ENCODE measurements around the gene SLC22A13.
"Not testable (repeated sequence)": the region's sequence is repeated elsewhere in the genome, so short reads cannot be mapped to it uniquely, and the experiment has no call there.

SLC22A13 gene, protein sequence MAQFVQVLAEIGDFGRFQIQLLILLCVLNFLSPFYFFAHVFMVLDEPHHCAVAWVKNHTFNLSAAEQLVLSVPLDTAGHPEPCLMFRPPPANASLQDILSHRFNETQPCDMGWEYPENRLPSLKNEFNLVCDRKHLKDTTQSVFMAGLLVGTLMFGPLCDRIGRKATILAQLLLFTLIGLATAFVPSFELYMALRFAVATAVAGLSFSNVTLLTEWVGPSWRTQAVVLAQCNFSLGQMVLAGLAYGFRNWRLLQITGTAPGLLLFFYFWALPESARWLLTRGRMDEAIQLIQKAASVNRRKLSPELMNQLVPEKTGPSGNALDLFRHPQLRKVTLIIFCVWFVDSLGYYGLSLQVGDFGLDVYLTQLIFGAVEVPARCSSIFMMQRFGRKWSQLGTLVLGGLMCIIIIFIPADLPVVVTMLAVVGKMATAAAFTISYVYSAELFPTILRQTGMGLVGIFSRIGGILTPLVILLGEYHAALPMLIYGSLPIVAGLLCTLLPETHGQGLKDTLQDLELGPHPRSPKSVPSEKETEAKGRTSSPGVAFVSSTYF

DNA sequence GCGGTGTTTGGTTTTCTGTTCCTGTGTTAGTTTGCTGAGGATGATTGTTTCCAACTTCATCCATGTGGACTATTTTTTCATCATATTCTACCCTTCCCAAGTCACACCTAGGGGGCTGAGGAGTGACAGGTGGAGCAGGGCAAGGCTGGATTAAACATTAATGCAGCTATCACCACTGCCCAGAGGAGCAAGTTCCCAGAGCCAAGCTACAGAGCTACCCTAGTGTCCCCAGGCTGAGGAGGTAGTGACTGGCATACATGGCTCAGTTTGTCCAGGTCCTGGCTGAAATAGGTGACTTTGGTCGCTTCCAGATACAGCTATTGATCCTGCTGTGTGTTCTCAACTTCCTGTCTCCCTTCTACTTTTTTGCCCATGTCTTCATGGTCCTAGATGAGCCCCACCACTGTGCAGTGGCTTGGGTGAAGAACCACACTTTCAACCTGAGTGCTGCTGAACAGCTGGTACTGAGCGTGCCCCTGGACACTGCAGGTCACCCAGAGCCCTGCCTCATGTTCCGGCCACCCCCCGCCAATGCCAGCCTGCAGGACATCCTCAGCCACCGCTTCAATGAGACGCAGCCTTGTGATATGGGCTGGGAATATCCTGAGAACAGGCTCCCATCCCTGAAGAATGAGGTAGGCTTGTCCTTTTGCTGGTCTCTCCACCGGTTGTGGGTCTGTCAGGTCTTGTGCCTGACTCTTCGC lies at the start of gene SLC22A13:
TSS of gene SLC22A13 (plus strand) at position 209 of the 704 bp plus-strand sequence. CDS start at position 258, 49 bp downstream.
- DNase-seq = no peak

DNA sequence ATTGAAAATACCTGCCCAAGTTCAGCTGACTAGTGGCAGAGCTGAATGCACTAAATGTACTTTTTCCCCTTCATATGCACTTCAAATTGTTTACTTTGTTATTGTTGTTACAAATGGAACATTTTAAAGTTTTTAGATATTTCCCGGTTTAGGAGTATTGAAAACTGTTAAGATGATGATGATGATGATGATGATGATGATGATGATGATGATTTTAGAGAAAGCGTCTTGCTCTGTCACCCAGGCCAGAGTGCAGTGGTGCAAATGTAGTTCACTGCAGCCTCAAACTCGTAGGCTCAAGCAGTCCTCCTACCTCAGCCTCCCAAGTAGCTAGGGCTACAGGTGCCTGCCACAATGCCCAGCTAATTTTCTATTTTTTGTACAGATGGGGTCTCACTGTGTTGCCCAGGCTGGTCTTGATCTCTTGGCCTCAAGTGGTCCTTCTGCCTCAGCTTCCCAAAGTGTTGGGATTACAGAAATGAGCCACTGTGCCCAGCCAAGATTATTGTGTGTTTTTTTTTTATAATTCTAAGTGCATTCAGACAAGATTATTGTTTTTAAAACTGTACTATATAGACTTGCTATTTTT lies 45.9 kb upstream of the SLC22A13 start:
- no peak for DNase-seq

DNA sequence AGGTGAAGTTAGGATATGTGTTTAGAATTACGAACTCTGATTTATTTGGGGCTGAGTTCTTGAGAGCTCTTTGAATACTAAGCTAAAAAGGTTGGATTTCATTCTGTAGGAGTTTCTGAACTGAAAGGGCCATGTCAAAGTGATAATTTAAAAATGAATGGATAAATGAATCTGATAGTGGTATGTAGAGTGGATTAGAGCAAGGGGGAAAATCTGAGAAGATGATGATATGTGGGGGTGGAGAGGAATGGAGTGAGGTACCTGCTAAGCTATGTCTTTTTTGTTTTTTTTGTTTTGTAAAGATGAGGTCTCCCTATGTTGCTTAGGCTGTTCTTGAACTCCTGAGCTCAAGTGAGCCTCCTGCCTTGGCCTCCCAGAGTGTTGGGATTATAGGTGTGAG lies 44.6 kb upstream of the SLC22A13 start:
- DNase-seq = no peak

DNA sequence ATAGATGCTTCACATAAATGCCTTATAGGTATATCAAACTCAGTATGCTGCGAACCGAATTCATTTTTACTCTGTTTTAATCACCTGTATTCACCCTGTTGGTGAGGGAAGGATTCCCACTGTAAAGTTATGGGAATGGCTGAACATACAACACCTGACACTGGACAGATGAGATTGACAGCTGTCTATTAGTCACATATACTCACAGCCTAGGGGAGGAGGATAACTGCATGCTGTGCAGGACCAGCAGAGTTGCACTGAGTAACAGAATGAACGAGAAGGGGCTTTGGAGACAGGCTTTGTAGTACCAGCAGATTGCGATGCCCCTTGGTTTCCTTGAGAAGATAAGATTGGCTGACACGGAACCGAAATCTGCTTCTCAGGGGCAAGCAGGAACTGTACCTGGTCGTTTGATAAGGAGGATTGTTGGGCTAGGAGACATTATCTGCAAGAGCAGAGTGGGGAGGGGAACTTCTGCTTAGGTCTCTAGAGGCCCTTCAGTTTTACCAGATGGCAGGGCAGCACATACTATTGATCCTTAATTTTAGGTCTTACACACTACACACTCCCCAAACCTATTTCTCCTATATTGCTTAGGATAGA lies 43.5 kb upstream of the SLC22A13 start:
- no peak for DNase-seq

DNA sequence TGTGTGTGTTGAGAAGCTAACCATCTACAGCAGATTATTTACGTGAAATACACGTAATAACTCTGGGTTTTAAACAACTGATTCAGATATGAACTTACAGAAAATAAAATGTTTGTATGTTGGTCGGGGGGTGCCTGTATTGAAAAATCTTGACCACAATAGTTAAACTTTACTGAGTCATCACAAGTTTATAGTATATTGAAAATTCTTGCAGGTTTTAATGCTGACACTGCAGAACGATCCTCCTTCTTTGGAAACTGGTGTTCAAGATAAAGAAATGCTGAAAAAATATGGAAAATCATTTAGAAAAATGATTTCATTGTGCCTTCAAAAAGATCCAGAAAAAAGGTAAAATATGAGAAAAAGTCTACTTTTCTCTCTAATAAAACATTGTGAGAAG lies 41.3 kb upstream of the SLC22A13 start:
- DNase-seq = no peak

DNA sequence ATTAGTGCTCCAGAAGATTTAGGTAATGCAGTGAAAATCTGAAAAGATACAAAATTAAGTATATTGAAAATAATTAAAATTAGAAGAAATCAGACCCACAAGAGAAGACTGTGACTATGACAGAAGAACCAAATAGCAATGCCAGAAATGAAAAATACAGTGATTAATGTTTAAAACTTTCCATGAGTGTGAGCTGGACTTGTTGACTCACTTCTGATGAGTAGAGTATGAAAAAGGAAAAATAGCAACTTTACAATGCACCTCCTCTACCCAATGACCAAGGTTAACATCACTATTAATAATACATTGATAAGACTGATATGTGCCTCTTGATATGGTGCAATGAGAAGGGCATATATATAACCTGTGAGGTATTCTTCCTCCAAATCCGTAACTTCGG lies 39.3 kb upstream of the SLC22A13 start:
- DNase-seq = no peak

DNA sequence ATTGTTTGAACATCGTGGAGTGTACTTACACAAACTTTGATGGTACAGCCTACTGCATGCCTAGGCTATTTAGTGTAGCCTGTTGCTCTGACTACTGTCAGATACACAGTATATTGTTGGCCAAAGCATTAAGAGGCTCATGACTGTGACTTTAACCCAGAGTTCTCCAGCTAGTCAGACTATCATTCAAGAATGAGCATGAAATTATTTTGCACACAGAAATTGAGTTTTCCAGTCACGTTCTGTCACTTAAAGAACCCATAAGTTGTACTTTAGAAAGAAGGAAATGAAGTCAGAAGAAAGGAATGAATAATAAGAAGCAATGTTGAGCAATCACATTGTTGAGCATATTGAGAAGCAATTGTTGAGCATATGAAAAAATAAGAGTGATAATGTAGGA lies 37.6 kb upstream of the SLC22A13 start:
- DNase-seq = no peak

DNA sequence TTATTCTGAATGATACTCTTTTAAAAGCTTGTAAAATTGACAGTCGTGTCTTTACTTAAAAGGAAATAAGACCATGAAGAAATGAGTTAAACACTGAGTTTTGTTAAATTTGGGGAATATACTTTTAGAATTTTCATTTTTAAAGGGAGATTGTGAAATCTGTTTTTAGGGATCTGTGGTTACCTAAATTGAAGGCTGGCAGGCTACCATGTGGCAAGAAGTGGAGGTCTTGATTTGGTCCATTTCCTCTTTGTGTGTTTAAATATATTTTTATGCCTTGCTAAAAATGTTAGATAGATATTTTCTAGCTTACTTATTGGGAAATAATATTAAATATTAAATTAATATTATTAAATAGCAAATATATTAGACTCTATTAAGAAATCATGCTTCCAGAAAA lies 36.6 kb upstream of the SLC22A13 start:
- no peak for DNase-seq

DNA sequence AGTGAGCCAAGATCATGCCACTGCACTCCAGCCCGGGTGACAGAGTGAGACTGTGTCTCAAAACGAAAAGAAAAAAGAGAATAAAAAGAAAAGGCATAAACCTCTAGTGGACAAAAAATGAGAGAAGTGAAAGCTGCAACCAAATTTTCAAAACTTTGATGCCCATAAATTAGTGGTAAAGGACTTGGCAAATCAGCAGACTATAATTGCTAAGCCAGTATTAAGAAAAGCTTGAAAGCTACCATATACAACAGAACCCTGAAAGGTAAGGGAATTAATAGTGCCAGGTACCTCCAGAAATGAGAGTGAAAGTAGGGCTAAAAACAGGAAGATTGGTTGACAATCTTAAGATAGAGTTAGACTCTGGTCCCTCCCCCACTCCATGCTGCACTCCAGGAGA lies 32.9 kb upstream of the SLC22A13 start:
- no peak for DNase-seq

DNA sequence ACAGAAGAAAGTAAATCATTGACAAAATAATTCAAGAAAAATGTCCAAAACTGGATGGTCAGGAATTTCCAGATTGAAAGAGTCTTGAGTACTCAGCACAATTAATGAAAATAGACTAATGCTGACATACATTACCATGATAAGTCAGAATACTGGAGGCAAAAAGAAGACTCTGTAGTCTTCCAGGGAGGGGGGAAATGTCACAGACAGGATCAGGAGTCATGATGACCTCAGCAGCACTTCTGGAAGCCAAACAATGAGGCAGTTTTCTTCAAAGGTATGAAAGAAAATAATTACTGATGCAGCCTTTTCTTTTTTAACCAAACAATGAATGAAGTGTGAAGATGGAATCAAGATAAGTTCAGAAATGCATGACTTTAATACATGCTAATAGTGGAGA lies 30.1 kb upstream of the SLC22A13 start:
- no peak for DNase-seq

DNA sequence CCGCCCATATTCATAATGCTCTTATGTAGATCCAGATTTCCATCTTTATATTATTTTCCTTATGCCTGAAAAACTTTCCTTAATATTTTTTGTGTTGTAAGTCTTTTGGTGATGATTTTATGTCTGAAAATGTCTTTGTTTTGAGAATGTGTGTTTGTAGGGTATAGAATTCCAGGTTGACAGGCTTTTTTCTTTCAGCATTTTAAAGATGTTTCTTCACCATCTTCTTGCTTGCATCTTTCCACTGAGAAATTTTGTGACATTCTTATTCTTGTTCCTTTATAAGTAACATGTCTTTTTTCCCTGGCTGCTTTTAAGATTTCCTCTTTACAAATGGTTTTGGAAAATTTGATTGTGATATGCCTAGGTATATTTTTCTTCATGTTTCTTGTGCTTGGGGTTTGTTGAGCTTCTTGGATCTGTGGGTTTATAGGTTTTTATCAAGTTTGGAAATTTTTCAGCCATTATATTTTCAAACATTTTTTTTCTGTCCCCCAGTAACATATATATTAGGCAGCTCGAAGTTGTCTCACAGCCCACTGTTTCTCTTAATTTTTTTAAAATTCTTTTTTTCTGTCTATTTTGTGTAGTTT lies 27.1 kb upstream of the SLC22A13 start:
- no peak for DNase-seq

DNA sequence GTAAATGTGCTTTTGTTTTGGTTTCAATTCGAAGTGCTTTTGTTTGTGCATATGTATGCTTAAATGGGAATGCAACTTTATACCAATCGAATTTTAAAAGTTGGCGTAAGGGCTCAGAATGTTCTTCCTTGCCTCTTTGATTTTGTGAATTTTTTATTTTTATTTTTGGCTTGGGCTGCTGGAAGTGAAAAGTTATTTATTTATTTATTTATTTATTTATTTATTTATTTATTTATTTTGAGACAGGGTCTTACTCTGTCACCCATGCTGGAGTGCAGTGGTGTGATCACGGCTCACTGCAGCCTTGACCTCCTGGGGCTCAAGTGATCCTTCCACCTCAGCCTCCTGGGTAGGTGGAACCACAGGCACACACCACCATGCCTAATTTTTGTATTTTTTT lies 22.8 kb upstream of the SLC22A13 start:
- DNase-seq = not testable (repeated sequence)

DNA sequence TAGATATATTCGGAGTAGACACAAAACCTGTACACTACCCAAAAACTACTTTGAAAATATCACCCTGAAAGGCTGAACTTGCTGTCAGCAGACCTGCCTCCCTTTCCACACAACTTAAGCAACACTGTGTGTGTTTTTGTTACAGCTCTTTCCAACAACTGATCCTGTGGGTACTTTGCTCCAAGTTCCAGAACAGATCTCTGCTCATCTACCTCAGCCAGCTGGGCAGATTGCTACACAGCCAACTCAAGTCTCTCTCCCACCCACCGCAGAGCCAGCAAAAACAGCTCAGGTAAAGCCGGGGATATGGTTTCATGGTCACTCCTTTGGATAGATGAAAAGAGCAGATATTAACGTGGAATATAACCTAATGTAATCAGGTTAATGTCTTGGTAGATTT lies 19.7 kb upstream of the SLC22A13 start:
- no peak for DNase-seq

DNA sequence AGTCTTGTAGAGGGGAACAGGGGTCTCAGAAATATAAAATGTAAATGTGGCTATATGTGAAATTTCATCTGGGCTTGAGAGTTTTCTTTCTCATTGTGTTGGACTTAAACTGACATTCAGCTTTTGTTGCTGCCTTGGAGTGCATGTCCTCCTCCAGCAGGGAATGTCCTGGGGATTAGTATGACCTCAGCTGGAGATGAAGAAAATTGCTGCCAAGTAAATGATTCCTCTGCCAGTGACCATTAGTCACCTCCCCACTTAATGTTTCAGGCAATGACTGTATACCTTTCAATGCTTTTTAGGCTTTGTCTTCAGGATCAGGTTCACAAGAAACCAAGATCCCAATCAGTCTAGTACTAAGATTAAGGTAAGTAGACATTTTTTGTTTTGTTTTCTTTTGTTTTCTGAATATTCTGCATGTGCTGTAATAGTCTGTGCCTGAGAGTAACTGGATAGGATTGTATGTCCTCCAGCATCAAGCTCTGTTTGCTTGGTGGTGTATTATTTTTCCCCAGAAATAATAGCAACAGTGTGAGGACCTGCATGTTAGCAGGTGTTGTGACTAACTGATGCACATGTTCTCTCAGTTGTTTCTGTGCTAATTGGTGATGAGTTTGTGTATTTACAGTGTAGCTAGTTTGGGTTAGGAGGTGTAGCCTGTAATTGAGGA lies 18.1 kb upstream of the SLC22A13 start:
- no peak for DNase-seq

DNA sequence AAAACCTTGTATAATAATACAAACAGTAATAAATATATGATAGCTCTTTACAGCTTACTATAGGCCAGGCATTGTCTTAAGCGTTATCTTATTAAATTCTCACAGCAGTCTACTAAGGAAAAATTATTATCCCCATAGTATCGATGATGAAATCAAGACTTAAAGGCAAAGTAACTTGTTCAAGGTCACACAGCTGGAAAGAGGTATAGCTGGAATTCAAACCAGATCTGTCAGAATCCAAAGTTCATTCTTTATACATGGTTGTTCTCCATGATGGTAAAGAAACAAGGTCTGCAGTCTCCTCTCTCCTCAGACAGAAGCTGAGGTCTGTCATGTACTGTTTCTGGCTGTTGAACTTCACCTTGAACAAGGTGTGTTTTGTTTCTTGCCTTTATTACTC lies 15.4 kb upstream of the SLC22A13 start:
- no peak for DNase-seq

DNA sequence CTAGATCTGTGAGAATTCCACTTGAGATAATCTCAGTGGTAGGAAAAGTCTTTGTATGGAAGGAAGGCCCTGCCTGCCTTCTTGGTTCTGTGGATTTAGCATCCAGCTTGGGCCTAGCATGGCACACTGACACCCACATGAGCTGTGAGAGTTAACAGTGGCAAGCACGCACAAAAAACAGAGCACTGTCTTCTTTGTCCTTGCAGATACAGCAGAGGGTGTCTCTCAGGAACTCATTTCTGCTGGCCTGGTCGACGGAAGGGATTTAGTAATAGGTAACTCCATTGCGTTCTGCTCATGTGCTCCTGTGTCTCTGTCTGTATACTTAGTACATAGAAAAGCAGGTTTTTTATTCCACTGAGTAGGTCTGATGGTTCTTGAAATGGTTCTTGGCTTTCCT lies 14.4 kb upstream of the SLC22A13 start:
- DNase-seq = no peak

DNA sequence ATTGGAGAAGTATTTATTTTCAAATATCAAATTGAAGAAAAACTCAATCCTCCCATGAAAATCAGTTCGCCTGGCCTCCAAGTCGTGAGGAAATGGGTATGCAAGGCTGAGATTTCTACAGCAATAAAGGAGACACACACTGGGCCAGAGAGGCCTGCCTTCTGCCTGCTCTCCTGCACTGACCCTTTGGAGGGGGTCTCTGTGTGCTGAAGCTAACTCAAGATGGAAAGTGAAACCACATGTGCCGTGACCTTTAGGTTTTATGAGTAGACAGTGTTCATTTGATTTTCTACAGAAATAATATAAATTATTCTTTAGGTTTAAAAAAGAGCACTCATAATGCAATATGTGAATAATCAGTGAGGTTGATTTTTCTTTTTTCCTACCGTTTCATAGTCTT lies 11.9 kb upstream of the SLC22A13 start:
- DNase-seq = no peak

DNA sequence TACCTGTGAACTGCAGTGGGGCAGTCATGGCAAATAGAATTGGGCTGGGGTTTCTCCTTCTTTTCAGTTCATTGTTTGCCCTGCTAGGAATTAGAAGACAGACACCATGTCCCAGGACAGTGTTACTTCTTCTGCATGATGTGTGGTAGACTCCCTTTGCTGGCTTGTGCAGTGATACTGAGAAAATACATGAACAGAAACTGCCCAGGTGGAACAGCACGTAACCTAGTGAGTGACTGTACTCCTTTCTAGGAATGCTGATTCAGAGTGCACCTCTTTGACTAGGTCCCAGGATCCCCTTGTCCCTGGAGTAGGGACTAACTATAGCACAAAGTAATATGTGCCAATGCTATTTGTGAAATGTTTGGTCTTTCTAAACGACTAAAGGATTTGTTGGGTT lies 10.7 kb upstream of the SLC22A13 start:
- DNase-seq = no peak

DNA sequence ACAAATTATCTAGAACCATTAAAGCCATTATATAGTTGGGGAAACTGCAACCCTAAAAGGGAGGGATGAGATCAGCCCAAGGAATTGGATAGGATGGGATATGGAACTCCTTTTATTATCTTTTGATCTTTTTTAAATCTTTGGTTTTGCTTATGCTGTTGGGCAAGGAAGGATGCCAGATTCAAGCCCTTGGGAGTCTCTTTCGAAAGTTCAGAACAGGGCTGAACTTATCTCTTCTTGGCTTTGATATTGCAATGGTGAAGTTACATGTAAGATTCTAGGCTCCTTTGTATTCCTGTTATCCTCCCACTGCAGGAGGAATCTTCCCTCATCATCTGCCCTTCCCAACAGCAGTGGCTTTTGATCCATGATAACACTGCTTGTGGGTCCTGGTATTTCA lies 10.0 kb upstream of the SLC22A13 start:
- DNase-seq = no peak

DNA sequence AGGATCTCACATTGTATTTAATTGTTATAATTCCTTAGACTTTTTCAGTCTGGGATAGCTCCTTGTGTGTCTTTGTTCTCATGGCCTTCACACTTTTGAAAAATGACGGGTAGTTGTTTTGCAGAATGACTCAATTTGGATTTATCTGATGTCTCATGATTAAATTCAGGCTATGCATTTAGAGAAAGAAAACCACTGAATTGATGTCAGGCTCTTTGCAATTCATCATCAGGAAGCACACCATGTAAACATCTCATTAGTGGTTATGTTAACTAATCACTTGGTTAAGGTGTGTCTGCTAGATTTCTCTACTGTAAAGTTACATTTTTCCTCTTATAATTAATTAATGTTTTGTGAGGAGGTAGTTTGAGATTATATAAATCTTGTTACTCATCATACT lies 8.0 kb upstream of the SLC22A13 start:
- DNase-seq = no peak

DNA sequence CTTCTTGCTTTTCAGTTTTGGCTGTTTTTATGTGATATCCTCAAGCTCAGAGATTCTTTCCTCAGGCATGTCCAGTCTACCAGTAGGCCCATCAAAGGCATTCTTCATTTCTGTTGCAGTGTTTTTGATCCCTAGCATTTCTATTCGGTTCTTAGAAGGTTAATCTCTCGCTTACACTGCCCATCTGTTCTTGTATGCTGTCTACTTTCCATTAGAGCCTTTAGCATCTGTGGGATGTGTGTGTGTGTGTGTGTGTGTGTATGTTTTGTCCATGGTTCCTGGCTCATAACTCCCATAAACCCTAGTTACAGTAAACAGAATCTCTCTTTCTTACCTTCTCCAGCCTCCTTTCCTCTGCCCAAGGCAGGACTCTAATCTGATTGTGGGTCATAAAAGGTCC lies 5.1 kb upstream of the SLC22A13 start:
- no peak for DNase-seq

DNA sequence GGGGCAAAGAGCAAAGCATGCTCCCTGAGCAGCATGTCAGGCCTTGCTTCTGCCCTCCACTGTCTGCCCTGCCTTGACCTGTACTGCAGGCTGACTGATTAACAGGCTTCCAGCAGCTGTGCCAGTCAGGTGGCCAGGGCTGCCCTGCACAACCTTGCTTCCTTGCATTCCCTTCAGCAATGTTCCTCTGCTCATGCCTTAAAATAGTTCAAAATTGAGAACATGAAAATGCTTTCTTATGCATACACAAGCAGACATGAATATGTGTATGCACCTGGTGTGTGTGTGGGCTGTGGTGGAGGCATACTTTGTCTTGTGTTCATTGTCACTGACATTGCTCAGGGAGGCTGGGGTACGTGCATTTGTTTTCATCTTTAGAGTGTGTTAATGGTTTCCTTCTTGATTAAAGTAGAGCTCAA lies 1.2 kb upstream of the SLC22A13 start:
- no peak for DNase-seq

Data from NCI-H510A treated with DMSO at 0.1 percent for 48 hours (cell line).